GM12872 (cell line): ENCODE measurements around the gene LASP1NB.

Experiments used
- TF ChIP-seq, protein P1 (sequence below): IDR thresholded peaks from 3 replicates; pipeline ENCODE4 v1.5.1; 2011; ENCODE audit warnings: low read depth, mild to moderate bottlenecking, low read length, moderate library complexity; ENCODE audit not compliant: insufficient read depth

The LASP1NB gene

DNA sequence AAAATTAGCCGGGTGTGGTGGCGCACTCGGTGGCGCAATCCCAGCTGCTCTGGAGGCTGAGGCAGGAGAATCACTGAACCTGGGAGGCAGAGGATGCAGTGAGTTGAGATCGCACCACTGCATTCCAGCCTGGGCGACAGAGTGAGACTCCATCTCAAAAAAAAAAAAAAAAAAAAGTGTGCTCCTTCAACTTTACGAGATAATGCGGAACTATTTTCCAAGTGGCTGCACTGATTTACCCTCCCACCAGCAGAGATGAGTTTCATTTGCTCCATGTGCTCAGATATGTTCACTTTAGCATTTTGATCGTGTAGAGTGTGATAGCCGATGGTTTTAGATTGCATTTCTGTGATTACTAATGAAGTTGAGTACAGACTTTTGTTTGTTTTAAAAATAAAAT, 20.0 kb upstream of the LASP1NB start:
- TF ChIP-seq, protein P1, sequence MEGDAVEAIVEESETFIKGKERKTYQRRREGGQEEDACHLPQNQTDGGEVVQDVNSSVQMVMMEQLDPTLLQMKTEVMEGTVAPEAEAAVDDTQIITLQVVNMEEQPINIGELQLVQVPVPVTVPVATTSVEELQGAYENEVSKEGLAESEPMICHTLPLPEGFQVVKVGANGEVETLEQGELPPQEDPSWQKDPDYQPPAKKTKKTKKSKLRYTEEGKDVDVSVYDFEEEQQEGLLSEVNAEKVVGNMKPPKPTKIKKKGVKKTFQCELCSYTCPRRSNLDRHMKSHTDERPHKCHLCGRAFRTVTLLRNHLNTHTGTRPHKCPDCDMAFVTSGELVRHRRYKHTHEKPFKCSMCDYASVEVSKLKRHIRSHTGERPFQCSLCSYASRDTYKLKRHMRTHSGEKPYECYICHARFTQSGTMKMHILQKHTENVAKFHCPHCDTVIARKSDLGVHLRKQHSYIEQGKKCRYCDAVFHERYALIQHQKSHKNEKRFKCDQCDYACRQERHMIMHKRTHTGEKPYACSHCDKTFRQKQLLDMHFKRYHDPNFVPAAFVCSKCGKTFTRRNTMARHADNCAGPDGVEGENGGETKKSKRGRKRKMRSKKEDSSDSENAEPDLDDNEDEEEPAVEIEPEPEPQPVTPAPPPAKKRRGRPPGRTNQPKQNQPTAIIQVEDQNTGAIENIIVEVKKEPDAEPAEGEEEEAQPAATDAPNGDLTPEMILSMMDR = no peak

DNA sequence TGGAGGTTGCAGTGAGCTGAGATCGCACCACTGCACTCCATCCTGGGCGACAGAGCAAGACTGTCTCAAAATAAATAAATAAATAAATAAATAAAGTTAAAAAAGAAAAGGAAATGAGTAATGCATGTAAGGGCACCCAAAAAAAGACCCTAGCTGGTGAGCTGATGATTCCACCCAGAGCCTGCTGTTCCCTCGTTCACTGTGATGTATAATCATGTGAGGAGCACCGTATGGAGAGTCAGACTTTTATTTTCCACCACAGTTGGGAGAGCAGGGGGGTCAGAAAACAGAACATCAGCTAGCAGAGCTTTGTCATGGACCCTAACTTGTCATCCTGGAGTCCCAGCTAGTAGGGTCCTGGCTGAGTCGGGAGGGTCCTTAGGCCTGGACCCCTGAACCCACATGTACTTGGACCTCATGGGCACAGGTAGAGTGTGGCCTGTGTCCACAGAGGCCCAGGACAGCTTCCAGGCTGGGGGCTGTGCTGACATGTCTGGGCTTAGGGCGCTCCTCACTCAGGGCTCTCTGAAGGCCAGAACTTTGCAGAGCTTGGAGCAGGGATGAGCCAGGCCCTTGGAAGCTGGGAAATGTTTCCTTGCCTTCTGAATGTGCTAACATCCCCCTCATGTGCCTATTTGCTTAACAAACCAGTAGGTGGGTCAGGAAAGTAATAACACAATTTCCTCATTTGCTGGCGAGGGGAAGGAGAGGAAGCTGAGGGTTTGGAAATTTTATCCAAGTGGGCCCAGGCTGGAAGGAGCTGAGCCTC, 18.8 kb upstream of the LASP1NB start:
- TF ChIP-seq, protein P1 = no peak

DNA sequence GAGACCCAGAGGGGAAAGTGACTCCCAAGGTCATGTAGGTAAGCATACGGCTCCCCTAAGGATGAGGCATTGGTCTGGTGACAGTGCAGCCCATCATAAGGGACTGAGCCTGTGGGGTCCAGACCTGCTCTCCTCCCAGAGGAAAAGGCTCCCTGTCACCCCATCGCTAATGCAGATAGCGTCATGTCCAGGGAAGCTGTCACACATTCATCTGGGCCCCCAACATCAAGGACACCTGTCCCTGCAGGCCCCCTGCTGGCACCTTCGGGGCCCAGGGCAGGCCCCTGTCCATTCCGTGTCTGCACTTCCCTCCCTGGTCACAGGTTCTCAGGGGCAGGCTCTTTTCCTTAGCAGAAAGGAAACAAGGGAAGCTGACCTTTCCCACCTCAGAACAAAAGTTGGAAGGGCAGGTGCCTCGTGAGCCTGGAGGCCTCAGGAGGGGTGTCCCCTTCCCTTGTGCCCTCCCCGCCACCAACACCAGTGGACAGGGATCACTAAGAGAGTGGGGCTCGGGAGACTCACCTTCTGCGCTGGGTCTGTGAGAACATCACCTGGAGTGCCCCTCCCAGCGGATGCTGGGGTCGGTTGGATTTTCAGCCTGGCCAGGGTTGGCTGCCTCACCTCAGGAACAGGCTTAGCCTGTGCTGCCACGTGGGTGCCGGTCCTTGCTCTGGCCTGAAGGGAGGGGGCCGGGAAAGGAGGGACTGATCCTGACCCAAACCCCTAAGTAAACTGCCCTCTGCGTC, 17.3 kb upstream of the LASP1NB start:
- TF ChIP-seq, protein P1 = peak; percentile 33; the same call in 1 of the 3 replicates

DNA sequence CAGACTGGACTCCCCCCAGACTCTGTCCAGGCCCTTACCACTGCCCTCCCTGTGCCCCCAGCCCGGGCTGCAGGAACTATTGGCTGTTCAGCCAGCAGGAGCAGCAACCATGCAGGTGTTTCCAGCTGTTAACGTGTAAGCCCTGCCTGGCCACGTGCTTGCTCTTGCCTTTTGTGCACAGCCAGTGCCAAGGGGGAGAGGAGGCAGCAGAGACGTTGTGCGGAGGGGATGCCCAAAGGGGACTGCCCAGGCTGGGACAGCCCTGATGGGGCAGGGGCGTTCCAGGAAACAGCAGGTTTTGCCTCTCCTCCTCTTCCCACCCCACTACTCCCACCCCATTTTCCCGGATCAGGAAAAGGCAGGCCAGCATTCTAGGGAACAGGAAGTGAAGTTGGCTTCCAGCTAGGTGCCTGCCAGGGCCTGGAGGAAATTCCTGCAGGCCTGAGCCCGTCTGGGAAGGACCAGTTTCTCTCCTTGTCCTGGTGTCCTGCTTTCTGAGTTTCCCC, 16.7 kb upstream of the LASP1NB start:
- TF ChIP-seq, protein P1 = no peak

DNA sequence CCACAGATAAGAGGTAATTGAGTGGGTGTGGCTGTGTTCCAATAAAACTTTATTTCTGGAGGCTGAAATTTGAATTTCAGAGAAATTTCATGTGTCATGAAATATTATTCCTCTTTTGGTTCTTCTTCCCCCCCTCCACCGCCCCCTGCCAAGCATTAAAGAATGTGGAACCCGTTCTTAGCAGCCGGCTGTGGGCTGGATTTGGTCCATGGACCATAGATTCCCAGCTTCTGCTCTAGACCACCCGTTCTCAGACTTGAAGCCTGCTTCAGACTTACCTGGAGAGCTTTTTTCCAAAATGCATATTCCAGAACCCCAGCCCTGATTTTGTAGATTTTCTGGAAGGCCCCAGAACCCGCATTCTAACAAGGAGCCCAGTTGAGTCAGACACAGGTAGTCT, 15.1 kb upstream of the LASP1NB start:
- TF ChIP-seq, protein P1 = no peak

DNA sequence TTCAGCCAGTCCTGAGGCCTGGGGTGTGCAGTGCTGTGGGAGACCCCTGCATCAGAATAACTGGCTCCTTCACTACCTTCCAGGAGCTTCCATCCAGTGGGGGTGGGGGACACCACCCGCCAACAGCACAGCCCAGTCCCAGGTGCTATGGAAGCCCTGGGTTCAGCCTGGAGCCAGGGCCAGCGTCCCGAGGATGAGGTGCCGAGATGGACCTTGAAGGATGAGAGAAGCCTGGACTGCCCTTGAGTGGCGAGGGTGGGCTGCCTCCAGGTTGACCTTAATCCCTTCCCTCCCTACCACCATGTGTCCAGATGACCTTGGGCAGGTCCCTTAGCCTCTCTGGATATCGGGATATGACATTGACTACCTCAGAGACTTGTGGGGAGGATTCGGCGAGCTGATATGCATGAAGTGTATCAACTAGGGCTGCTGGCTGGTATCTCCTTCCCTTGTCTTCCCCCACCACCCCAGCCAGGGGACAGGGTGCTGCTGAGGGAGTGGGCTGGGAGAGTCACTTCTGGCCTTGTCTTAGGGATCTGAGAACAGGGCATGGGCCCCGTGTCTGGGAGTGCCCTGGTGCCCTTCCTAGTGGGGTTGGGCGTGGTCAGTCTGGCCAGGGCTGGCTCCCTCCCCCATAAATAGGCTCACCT, 14.2 kb upstream of the LASP1NB start:
- TF ChIP-seq, protein P1 = no peak

DNA sequence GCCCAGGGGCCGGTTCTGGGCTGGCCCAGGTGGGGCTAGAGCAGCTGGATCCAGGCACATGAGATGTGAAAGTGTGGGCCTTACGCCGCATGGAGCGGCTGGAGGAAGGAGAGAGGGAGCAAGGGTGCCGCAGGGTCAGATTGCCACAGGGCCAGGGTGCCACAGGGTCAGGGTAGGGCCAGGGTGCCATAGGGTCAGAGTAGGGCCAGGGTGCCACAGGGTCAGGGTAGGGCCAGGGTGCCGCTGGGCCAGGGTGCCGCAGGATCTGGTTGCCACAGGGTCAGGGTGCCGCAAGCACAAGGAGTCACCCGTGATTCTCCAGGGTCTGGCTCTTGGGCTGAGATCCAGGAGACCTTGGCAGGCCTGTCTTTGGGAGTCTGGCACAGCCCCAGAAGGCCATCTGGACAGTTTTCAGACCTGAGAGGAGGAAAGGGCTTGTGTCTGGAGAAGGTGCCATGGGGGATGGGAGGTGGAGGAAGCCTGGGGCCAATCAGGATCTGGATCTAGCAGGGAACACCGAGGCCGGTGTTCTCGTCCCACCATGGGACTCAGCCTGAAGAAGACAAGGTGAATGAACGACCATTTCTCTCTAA, 13.1 kb upstream of the LASP1NB start:
- TF ChIP-seq, protein P1 = no peak
